Thoracic aorta (tissue), 2 donors: ENCODE results near the gene PLOD2. TPM values are rescaled to one million over a fixed set of nuclear protein-coding genes. Genes with fewer than 3 reads are reported as not detected.
"Not testable (repeated sequence)": the region's sequence is repeated elsewhere in the genome, so short reads cannot be mapped to it uniquely, and the experiment has no call there.

Source experiments
- ATAC-seq: fragments of 150-250 bp; one replicate; pipeline ENCODE4 v1.8.0; 2017; ENCODE audit warnings: low read depth; ENCODE audit not compliant: insufficient number of reproducible peaks, low FRiP score
- DNase-seq: peaks from one replicate; pipeline ENCODE4 v3.0.0-alpha.2; 2020; ENCODE audit warnings: low spot score
- H3K27ac ChIP-seq, 2 donors: fragments of 200-600 bp; sonication (generic); 1 replicate in 1 of 2; 2 replicates in 1 of 2; pipeline ENCODE4 v1.5.1; 2016; ENCODE audit warnings: mild to moderate bottlenecking in 2 of 2, moderate library complexity in 2 of 2
- H3K27me3 ChIP-seq: fragments of 200-600 bp; sonication (generic); replicated peaks from 2 replicates; pipeline ENCODE4 v1.6.0; 2016; ENCODE audit warnings: mild to moderate bottlenecking; ENCODE audit not compliant: insufficient read depth
- H3K36me3 ChIP-seq: fragments of 200-600 bp; sonication (generic); one replicate; pipeline ENCODE4 v1.5.1; 2016
- H3K4me1 ChIP-seq, 2 donors: fragments of 200-600 bp; sonication (generic); 1 replicate in 1 of 2; 2 replicates in 1 of 2; pipeline versions ENCODE4 v1.5.1 to v1.6.0; 2016; ENCODE audit warnings: low read depth in 2 of 2, mild to moderate bottlenecking in 1 of 2; ENCODE audit not compliant: control insufficient read depth in 1 of 2
- H3K4me3 ChIP-seq: fragments of 200-600 bp; sonication (generic); 2 replicates; pipeline ENCODE4 v1.5.1; 2016; ENCODE audit warnings: mild to moderate bottlenecking
- H3K9me3 ChIP-seq: fragments of 200-600 bp; sonication (generic); 2 replicates; pipeline ENCODE4 v1.5.1; 2016
- CTCF ChIP-seq: fragments of 200-600 bp; sonication (generic); IDR thresholded peaks from one replicate; pipeline ENCODE4 v1.5.1; 2019; ENCODE audit warnings: antibody characterized with exemption
- total RNA-seq, 2 donors: library from RNA; depleted of rRNA; stranded (reverse); fragments of >200 nt; gene quantifications; one replicate each; pipeline versions ENCODE4 v1.1.0 to v1.2.3, GENCODE V29; 2016

The PLOD2 gene
- total RNA-seq, 2 donors from 2014 or later = 42.8 to 92.6 TPM

- H3K9me3 ChIP-seq = peaks cover 4% of the 10 kb centered on the region
- TF ChIP-seq CTCF = no peak
- no peak overlapping the region for H3K27ac ChIP-seq
- no peak overlapping the region for H3K4me3 ChIP-seq
- DNase-seq (no peak), ATAC-seq (no peak)
- peaks cover under 1% of the 10 kb centered on the region for H3K36me3 ChIP-seq
- no peaks in the 10 kb centered on the region for H3K4me1 ChIP-seq
- H3K27me3 ChIP-seq = no peaks in the 10 kb centered on the region
Observed at GRCh38 chr3:146115619-146116018, 45.4 kb downstream of the PLOD2 start.

- H3K27ac ChIP-seq, H3K36me3 ChIP-seq, H3K4me1 ChIP-seq, H3K4me3 ChIP-seq, H3K27me3 ChIP-seq, DNase-seq, ATAC-seq, H3K9me3 ChIP-seq: not testable (repeated sequence)
Observed at GRCh38 chr3:146113804-146114203, 47.2 kb downstream of the PLOD2 start.

- no peak for ATAC-seq
- Histone ChIP-seq H3K4me1 (peaks cover 3 to 11% of the 10 kb centered on the region in 2 donors), H3K27me3 (no peaks in the 10 kb centered on the region), H3K27ac (no peak overlapping the region), H3K4me3 (no peak overlapping the region), H3K36me3 (no peaks in the 10 kb centered on the region), H3K9me3 (peaks cover 4% of the 10 kb centered on the region)
- TF ChIP-seq CTCF = no peak
- no peak for DNase-seq
Observed at GRCh38 chr3:146111337-146111736, 49.6 kb downstream of the PLOD2 start.

GRCh38 chr3:146110161-146110560 lies 50.8 kb downstream of the PLOD2 start:
- no peak for TF ChIP-seq CTCF
- H3K36me3 ChIP-seq = no peaks in the 10 kb centered on the region
- no peaks in the 10 kb centered on the region for H3K27me3 ChIP-seq
- H3K9me3 ChIP-seq = peaks cover 4% of the 10 kb centered on the region
- no peak overlapping the region for H3K27ac ChIP-seq
- ATAC-seq (no peak), DNase-seq (no peak)
- no peak overlapping the region for H3K4me3 ChIP-seq
- H3K4me1 ChIP-seq = peaks cover 3 to 22% of the 10 kb centered on the region in 2 donors

GRCh38 chr3:146106986-146107385 lies 54.0 kb downstream of the PLOD2 start:
- H3K27ac ChIP-seq = peak overlapping the region; percentile 4 to 36

More at GRCh38 chr3:146106986-146107385, 54.0 kb downstream of the PLOD2 start:
- no peak for TF ChIP-seq CTCF
- DNase-seq = no peak
- Histone ChIP-seq H3K4me3 (no peak overlapping the region), H3K9me3 (no peaks in the 10 kb centered on the region), H3K36me3 (no peaks in the 10 kb centered on the region), H3K27me3 (no peaks in the 10 kb centered on the region), H3K4me1 (peaks cover 3 to 22% of the 10 kb centered on the region in 2 donors)
- no peak for ATAC-seq
